ENCODE results near the gene LRRC8C. TPM values are rescaled to one million over a fixed set of nuclear protein-coding genes. Genes with fewer than 3 reads are reported as not detected.

The LRRC8C gene
- total RNA-seq, 1 experiment from 2014 or later = 3.5 TPM

- CTCF ChIA-PET = no interaction called here
- no peak for TF ChIP-seq CTCF (IDR thresholded peaks at IDR 0.05; ENCODE audit: unreplicated experiment)
- Mint-ChIP-seq H3K27me3 (ENCODE audit: unreplicated experiment) (no peaks in the 10 kb centered on the region), H3K4me3 (ENCODE audit: low read depth, unreplicated experiment) (no peak overlapping the region), H3K9me3 (ENCODE audit: low read depth, unreplicated experiment) (no peaks in the 10 kb centered on the region), H3K36me3 (ENCODE audit: insufficient read depth, unreplicated experiment) (no peaks in the 10 kb centered on the region), H3K4me1 (ENCODE audit: low read depth, unreplicated experiment) (no peaks in the 10 kb centered on the region), H3K27ac (ENCODE audit: unreplicated experiment) (no peak overlapping the region)
- BruUV-seq (replicated peaks) = no TSS peak
- intact Hi-C loops (cut with micrococcal nuclease; ENCODE audit: unreplicated experiment) = no loop called here
- DNase-seq = no peak
Measured at GRCh38 chr1:89659322-89660081, 26.6 kb downstream of the LRRC8C start.

- Mint-ChIP-seq H3K4me3 (ENCODE audit: low read depth, unreplicated experiment) (no peak overlapping the region), H3K27me3 (ENCODE audit: unreplicated experiment) (no peaks in the 10 kb centered on the region), H3K27ac (ENCODE audit: unreplicated experiment) (no peak overlapping the region), H3K4me1 (ENCODE audit: low read depth, unreplicated experiment) (no peaks in the 10 kb centered on the region), H3K9me3 (ENCODE audit: low read depth, unreplicated experiment) (no peaks in the 10 kb centered on the region), H3K36me3 (ENCODE audit: insufficient read depth, unreplicated experiment) (no peaks in the 10 kb centered on the region)
- CTCF ChIA-PET = no interaction called here
- BruUV-seq (replicated peaks) = no TSS peak
- intact Hi-C loops (cut with micrococcal nuclease; ENCODE audit: unreplicated experiment) = no loop called here
- DNase-seq = no peak
- TF ChIP-seq CTCF (IDR thresholded peaks at IDR 0.05; ENCODE audit: unreplicated experiment) = no peak
Measured at GRCh38 chr1:89660224-89661061, 27.5 kb downstream of the LRRC8C start.

GRCh38 chr1:89665941-89666340 is 33.0 kb downstream of the LRRC8C start:
- H3K27me3 Mint-ChIP-seq (ENCODE audit: unreplicated experiment) = no peaks in the 10 kb centered on the region
- no peak overlapping the region for H3K27ac Mint-ChIP-seq (ENCODE audit: unreplicated experiment)
- H3K36me3 Mint-ChIP-seq (ENCODE audit: insufficient read depth, unreplicated experiment) = no peaks in the 10 kb centered on the region
- CTCF ChIA-PET = no interaction called here
- no peak for TF ChIP-seq CTCF (IDR thresholded peaks at IDR 0.05; ENCODE audit: unreplicated experiment)
- intact Hi-C loops (cut with micrococcal nuclease; ENCODE audit: unreplicated experiment) = no loop called here
- H3K4me1 Mint-ChIP-seq (ENCODE audit: low read depth, unreplicated experiment) = no peaks in the 10 kb centered on the region
- no peak overlapping the region for H3K4me3 Mint-ChIP-seq (ENCODE audit: low read depth, unreplicated experiment)
- H3K9me3 Mint-ChIP-seq (ENCODE audit: low read depth, unreplicated experiment) = no peaks in the 10 kb centered on the region
- no TSS peak for BruUV-seq (replicated peaks)
- DNase-seq = no peak

GRCh38 chr1:89666640-89667039 is 33.7 kb downstream of the LRRC8C start:
- intact Hi-C loops (cut with micrococcal nuclease; ENCODE audit: unreplicated experiment) = no loop called here
- Mint-ChIP-seq H3K27ac (ENCODE audit: unreplicated experiment) (no peak overlapping the region), H3K4me3 (ENCODE audit: low read depth, unreplicated experiment) (no peak overlapping the region), H3K36me3 (ENCODE audit: insufficient read depth, unreplicated experiment) (no peaks in the 10 kb centered on the region), H3K4me1 (ENCODE audit: low read depth, unreplicated experiment) (no peaks in the 10 kb centered on the region), H3K27me3 (ENCODE audit: unreplicated experiment) (no peaks in the 10 kb centered on the region), H3K9me3 (ENCODE audit: low read depth, unreplicated experiment) (no peaks in the 10 kb centered on the region)
- no peak for DNase-seq
- no peak for TF ChIP-seq CTCF (IDR thresholded peaks at IDR 0.05; ENCODE audit: unreplicated experiment)
- CTCF ChIA-PET = no interaction called here
- no TSS peak for BruUV-seq (replicated peaks)

All from Calu3 (cell line).